IMR-90 (cell line): ENCODE results near the gene AHCYL1.

Experiments used
- BHLHE40 ChIP-seq: fragments of 150-350 bp; IDR thresholded peaks from 2 replicates; pipeline ENCODE4 v1.6.1; 2016; ENCODE audit warnings: mild to moderate bottlenecking, low read depth, low read length
- CTCF ChIP-seq: conservative IDR thresholded peaks from 2 replicates; pipeline ENCODE4 v1.5.1; 2012; ENCODE audit warnings: mild to moderate bottlenecking, low read depth, low read length, improper control_type of control experiment
- FOS ChIP-seq: fragments of 150-350 bp; IDR thresholded peaks from 2 replicates; pipeline ENCODE4 v1.6.1; 2016; ENCODE audit warnings: low read depth, low read length
- MAFK ChIP-seq: IDR thresholded peaks from 2 replicates; pipeline ENCODE4 v1.6.1; 2012; ENCODE audit warnings: low read depth, low read length, improper control_type of control experiment
- MXI1 ChIP-seq: IDR thresholded peaks from 2 replicates; pipeline ENCODE4 v1.6.1; 2012; ENCODE audit warnings: low read depth, mild to moderate bottlenecking, low read length, moderate library complexity, borderline replicate concordance
- POLR2A ChIP-seq: IDR thresholded peaks from 2 replicates; pipeline ENCODE4 v1.6.1; 2012; ENCODE audit warnings: mild to moderate bottlenecking, low read depth, low read length
- RAD21 ChIP-seq: IDR thresholded peaks from 2 replicates; pipeline ENCODE4 v1.6.1; 2012; ENCODE audit warnings: low read length, improper control_type of control experiment
- RFX5 ChIP-seq: IDR thresholded peaks from 2 replicates; pipeline ENCODE4 v1.8.0; 2012; ENCODE audit warnings: low read depth, mild to moderate bottlenecking, low read length, moderate library complexity
- SMC3 ChIP-seq: fragments of 150-350 bp; IDR thresholded peaks from 2 replicates; pipeline ENCODE4 v1.6.1; 2016; ENCODE audit warnings: low read depth, mild to moderate bottlenecking, antibody characterized with exemption, low read length, moderate library complexity
- USF2 ChIP-seq: fragments of 150-350 bp; IDR thresholded peaks from 2 replicates; pipeline ENCODE4 v1.6.1; 2017; ENCODE audit warnings: mild to moderate bottlenecking, antibody characterized with exemption, low read length, low read depth

- TF ChIP-seq BHLHE40 (no peak), CTCF (no peak), MAFK (no peak), POLR2A (no peak), RAD21 (no peak), MXI1 (no peak), USF2 (no peak), RFX5 (no peak), SMC3 (no peak), FOS (no peak)
Measured at GRCh38 chr1:109937738-109938137, 46.8 kb upstream of the AHCYL1 start.
